ENCODE results near the gene CDH18.

The CDH18 gene

DNA sequence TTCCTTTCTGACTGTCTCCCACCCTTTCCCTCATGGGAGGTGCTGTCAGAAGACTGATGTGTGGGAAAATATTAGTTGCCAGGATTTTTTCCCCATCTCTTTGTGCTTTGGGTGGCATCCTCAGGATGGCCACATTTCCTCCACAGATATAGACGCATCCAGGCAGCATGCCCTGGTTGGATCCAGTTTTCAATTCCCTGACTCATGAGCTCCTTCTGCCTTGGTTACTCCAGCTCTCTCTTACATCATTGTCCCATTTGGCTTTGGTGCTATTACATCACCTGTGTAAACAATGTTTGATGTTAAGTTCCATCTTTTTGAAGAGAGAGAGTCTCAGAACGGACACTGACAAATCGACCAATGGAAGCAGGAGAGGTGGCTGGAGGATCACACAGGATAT, 302.5 kb downstream of the CDH18 start:
- no peak for TF ChIP-seq CTCF (conservative IDR thresholded peaks at IDR 0.05; ENCODE audit: low read depth, low read length)
- H3K4me3 ChIP-seq (ENCODE audit: low read length) = no peak overlapping the region
- no peak for DNase-seq (ENCODE audit: low read depth)

GRCh38 chr5:19676895-19677294, 311.1 kb downstream of the CDH18 start:
- no peak for TF ChIP-seq CTCF (conservative IDR thresholded peaks at IDR 0.05; ENCODE audit: low read depth, low read length)
- DNase-seq (ENCODE audit: low read depth) = no peak

DNA sequence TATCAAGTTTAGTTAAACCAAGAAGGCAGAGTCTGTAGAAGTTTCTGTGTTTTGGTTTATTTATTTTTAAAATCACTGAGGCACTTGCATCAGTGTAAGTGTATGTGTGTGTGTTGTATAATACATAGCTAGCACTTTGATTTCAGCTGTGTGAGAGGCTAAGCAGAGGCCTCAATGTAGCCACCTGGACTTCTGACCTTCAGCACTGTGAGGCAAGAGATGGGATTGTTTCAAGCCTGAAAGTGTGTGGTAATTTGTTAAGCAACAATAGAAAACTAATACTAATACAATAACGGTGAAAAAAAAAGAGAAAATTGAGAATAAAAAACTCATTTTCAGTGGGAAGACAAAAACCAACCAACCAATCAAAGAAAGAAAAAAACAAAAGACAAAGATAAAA, 327.3 kb downstream of the CDH18 start:
- TF ChIP-seq CTCF (conservative IDR thresholded peaks at IDR 0.05; ENCODE audit: low read depth, low read length) = no peak
- H3K4me3 ChIP-seq (ENCODE audit: low read length) = no peak overlapping the region
- no peak for DNase-seq (ENCODE audit: low read depth)

More at GRCh38 chr5:19676895-19677294, 311.1 kb downstream of the CDH18 start:
- no peak overlapping the region for H3K4me3 ChIP-seq (ENCODE audit: low read length)

- TF ChIP-seq CTCF (conservative IDR thresholded peaks at IDR 0.05; ENCODE audit: low read depth, low read length) = no peak
- DNase-seq (ENCODE audit: low read depth) = no peak
- H3K4me3 ChIP-seq (ENCODE audit: low read length) = no peak overlapping the region
Measured at GRCh38 chr5:19655627-19656026, 332.4 kb downstream of the CDH18 start.

- no peak for TF ChIP-seq CTCF (conservative IDR thresholded peaks at IDR 0.05; ENCODE audit: low read depth, low read length)
- no peak for DNase-seq (ENCODE audit: low read depth)
- H3K4me3 ChIP-seq (ENCODE audit: low read length) = no peak overlapping the region
Measured at GRCh38 chr5:19638461-19638860, 349.5 kb downstream of the CDH18 start.

DNA sequence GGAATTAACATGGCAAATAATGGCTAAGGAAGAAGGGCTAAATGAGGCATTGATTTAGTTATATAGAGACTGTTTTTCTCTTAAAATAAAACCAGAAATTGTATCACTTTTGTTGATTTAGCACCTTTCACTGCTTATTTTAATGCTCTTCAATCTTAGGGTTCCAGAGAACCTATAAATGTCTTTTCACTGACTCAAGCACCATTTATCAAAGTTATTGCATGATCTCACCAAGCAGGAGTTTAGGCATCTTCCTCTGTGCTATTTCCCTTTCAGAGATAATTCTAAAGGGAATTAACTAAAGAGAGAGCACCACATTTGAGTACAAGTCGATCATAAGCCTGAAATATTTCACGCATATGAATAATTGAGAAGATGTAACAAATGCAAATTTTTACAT, 357.1 kb downstream of the CDH18 start:
- no peak for TF ChIP-seq CTCF (conservative IDR thresholded peaks at IDR 0.05; ENCODE audit: low read depth, low read length)
- no peak overlapping the region for H3K4me3 ChIP-seq (ENCODE audit: low read length)
- DNase-seq (ENCODE audit: low read depth) = no peak

GRCh38 chr5:19626211-19626610, 361.8 kb downstream of the CDH18 start:
- TF ChIP-seq CTCF (conservative IDR thresholded peaks at IDR 0.05; ENCODE audit: low read depth, low read length) = no peak
- no peak overlapping the region for H3K4me3 ChIP-seq (ENCODE audit: low read length)
- DNase-seq (ENCODE audit: low read depth) = no peak
